OCI-LY1 (cell line): ENCODE results near the gene RBKS.

Experiments used
- CTCF ChIP-seq: fragments of 200-600 bp; sonication (generic), shearing (Covaris generic); IDR thresholded peaks from 2 replicates; pipeline ENCODE4 v1.5.1; 2017; ENCODE audit warnings: mild to moderate bottlenecking, antibody characterized with exemption, low read length, moderate library complexity, mixed read lengths
- EZH2 ChIP-seq: fragments of 200-600 bp; sonication (generic), shearing (Covaris generic); IDR thresholded peaks from 2 replicates; pipeline ENCODE4 v1.8.0; 2017; ENCODE audit warnings: borderline replicate concordance, mixed run types, mild to moderate bottlenecking, antibody characterized with exemption, low read length, moderate library complexity, mixed read lengths

GRCh38 chr2:27805180-27805579 lies 85.0 kb downstream of the RBKS start:
- TF ChIP-seq EZH2 (no peak), CTCF (no peak)
